Daoy (cell line): ENCODE results near the gene NOD2. TPM values are rescaled to one million over a fixed set of nuclear protein-coding genes. Genes with fewer than 3 reads are reported as not detected.

Source experiments
- DNase-seq: peaks from one replicate; pipeline ENCODE4 v3.0.0-alpha.2; 2015; ENCODE audit warnings: low read depth
- total RNA-seq: library from RNA; depleted of rRNA; stranded (reverse); fragments of >200 nt; shearing (Covaris generic); gene quantifications from 2 replicates; pipeline ENCODE4 v1.2.3, GENCODE V29; 2014; rRNA removed

The NOD2 gene
- 0.06 and 0.30 TPM in 2 replicates for total RNA-seq

- DNase-seq: peak; percentile 12
Measured at GRCh38 chr16:50692999-50693781, at the start of gene NOD2. NOD2 (plus strand) TSS chr16:50693606; CDS start chr16:50699496, 5,890 bp downstream.

- DNase-seq: no peak
Measured at GRCh38 chr16:50644245-50644644, 49.2 kb upstream of the NOD2 start.

GRCh38 chr16:50644729-50645128 lies 48.7 kb upstream of the NOD2 start:
- DNase-seq: peak; percentile 35

GRCh38 chr16:50645563-50646220 lies 47.7 kb upstream of the NOD2 start:
- DNase-seq: no peak

- DNase-seq: no peak
Measured at GRCh38 chr16:50646345-50646744, 47.1 kb upstream of the NOD2 start.

GRCh38 chr16:50651835-50652438 lies 41.5 kb upstream of the NOD2 start:
- DNase-seq: no peak

- no peak for DNase-seq
Measured at GRCh38 chr16:50652836-50653425, 40.5 kb upstream of the NOD2 start.

GRCh38 chr16:50653633-50654519 lies 39.5 kb upstream of the NOD2 start:
- DNase-seq: no peak

GRCh38 chr16:50655558-50656055 lies 37.8 kb upstream of the NOD2 start:
- no peak for DNase-seq

- no peak for DNase-seq
Measured at GRCh38 chr16:50657241-50657640, 36.2 kb upstream of the NOD2 start.

GRCh38 chr16:50659806-50660205 lies 33.6 kb upstream of the NOD2 start:
- DNase-seq: no peak

GRCh38 chr16:50662306-50662940 lies 31.0 kb upstream of the NOD2 start:
- DNase-seq: no peak

- DNase-seq: no peak
Measured at GRCh38 chr16:50664270-50664669, 29.1 kb upstream of the NOD2 start.

GRCh38 chr16:50665128-50665878 lies 28.1 kb upstream of the NOD2 start:
- peak; percentile 60 for DNase-seq

GRCh38 chr16:50666658-50667496 lies 26.5 kb upstream of the NOD2 start:
- no peak for DNase-seq

GRCh38 chr16:50667497-50668367 lies 25.7 kb upstream of the NOD2 start:
- DNase-seq: no peak

GRCh38 chr16:50668368-50669008 lies 24.9 kb upstream of the NOD2 start:
- DNase-seq: no peak

- DNase-seq: no peak
Measured at GRCh38 chr16:50669741-50670140, 23.7 kb upstream of the NOD2 start.
